Measurements from ENCODE around the gene CYFIP1. TPM values are rescaled to one million over a fixed set of nuclear protein-coding genes. Genes with fewer than 3 reads are reported as not detected.

CYFIP1 gene
- total and polyA plus RNA-seq, 9 of the 15 experiments (the other 6 are each of a cell fraction or from before 2014, with no cell fraction given), result 3.8 to 59.8 (median 28.3) TPM

DNA sequence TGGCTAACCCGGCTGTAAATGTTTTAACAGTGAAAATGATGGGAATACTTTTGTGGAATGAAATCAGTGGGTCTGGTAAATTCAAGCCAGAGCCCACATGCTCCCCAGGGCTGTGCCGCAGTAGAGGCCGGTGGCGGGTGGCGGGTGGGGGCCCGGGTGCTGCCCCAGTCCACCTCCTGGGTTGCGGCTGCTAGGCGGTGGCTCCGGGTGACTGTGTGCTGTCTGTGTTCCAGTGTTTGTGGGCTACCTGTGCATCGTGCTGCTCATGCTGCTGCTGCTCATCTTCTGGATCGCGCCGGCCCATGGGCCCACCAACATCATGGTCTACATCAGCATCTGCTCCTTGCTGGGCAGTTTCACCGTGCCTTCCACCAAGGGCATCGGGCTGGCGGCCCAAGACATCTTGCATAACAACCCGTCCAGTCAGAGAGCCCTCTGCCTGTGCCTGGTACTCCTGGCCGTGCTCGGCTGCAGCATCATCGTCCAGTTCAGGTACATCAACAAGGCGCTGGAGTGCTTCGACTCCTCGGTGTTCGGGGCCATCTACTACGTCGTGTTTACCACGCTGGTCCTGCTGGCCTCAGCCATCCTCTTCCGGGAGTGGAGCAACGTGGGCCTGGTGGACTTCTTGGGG is 156.6 kb downstream of the CYFIP1 start:
- DNase-seq (ENCODE audit: extremely low read depth in 1 of 4, low spot score in 3 of 4) (no peak), FAIRE-seq (no peak), ATAC-seq (no peak)
- no peaks in the 10 kb centered on the region for H3K27me3 ChIP-seq (ENCODE audit: control insufficient read depth in 2 of 2, insufficient read depth in 2 of 2, low read length in 2 of 2)
- H3K4me1 ChIP-seq (replicated peaks in 1 of 2; ENCODE audit: control insufficient read depth in 2 of 2, insufficient read depth in 2 of 2, low read length in 2 of 2), result no peaks in the 10 kb centered on the region; a peak in 1 of 5 replicates
- TF ChIP-seq ZNF785 (CRISPR knock-in tag; IDR thresholded peaks at IDR 0.05), result no peak
- peak; percentile 57 for TF ChIP-seq POLR2G (IDR thresholded peaks at IDR 0.05; ENCODE audit: low read depth, low read length)
- peak; percentile 54 for TF ChIP-seq RBM22 (IDR thresholded peaks at IDR 0.05; ENCODE audit: low read depth, low read length, poor library complexity, severe bottlenecking)
- no peaks in the 10 kb centered on the region for H3K79me2 ChIP-seq (ENCODE audit: control insufficient read depth, insufficient read depth, low read length)
- intact Hi-C loops (cut with micrococcal nuclease), result no loop called here
- ChIA-PET CTCF (ENCODE audit: low intra/inter-chr PET ratio) (no interaction called here), POLR2A (no interaction called here)
- peaks cover 4% of the 10 kb centered on the region for H3K9me1 ChIP-seq (ENCODE audit: control insufficient read depth, insufficient read depth, low read length)
- no TSS peak for BruUV-seq (replicated peaks)
- no peak overlapping the region for H3K27ac ChIP-seq (ENCODE audit: extremely low read depth, low read depth, low read length)
- H3K4me3 ChIP-seq, result no peak overlapping the region
- H3K36me3 ChIP-seq (ENCODE audit: control insufficient read depth, insufficient read depth, low read length), result peaks cover 74% of the 10 kb centered on the region; the same call in 2 of the 3 replicates
- H2AFZ ChIP-seq (ENCODE audit: low read depth, low read length), result no peak overlapping the region
- H3K9me3 ChIP-seq (replicated peaks; ENCODE audit: control insufficient read depth, insufficient read depth, low read depth, low read length), result no peaks in the 10 kb centered on the region
- no peak overlapping the region for H3K4me2 ChIP-seq (ENCODE audit: insufficient read depth, low read length)
- WGBS (ENCODE audit: insufficient coverage, low coverage, missing lambda C conversion rate), result 95% methylated on average over 28 of the region's 29 CpGs
- in situ Hi-C loops (cut with MboI), result no loop called here
- no peak overlapping the region for H3K9ac ChIP-seq (ENCODE audit: insufficient read depth in 1 of 2, low read depth in 2 of 2, low read length in 2 of 2)
- 0 out of 2 replicates have a peak, but pooled peaks cover 3% of the 10 kb centered on the region for H4K20me1 ChIP-seq (replicated peaks; ENCODE audit: control insufficient read depth, insufficient read depth, low read length)

DNA sequence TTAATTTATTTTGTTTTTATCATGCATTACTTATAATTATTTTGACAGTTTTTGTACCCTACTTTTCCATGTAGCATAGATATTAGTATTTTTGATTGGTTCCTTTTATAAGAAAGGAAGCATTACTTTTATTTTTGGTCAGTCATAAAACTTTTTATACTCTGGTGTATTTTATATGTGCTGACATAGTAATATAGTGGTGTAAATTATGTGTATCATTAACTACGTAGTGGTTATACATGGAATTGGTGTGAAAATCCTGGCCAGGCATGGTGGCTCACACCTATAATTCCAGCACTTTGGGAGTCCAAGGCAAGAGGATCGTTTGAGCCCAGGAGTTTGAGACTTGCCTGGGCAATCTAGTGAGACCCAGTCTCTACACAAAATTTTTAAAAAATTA is 160.5 kb downstream of the CYFIP1 start:
- no peaks in the 10 kb centered on the region for H3K9me3 ChIP-seq (replicated peaks; ENCODE audit: control insufficient read depth, insufficient read depth, low read depth, low read length)
- H3K9me1 ChIP-seq (ENCODE audit: control insufficient read depth, insufficient read depth, low read length), result peaks cover 7% of the 10 kb centered on the region
- DNase-seq (ENCODE audit: extremely low read depth in 1 of 4, low spot score in 3 of 4) (no peak), FAIRE-seq (no peak), ATAC-seq (no peak)
- no peak overlapping the region for H2AFZ ChIP-seq (ENCODE audit: low read depth, low read length)
- H3K9ac ChIP-seq (ENCODE audit: insufficient read depth in 1 of 2, low read depth in 2 of 2, low read length in 2 of 2), result no peak overlapping the region
- no peak overlapping the region for H3K4me2 ChIP-seq (ENCODE audit: insufficient read depth, low read length)
- ChIA-PET POLR2A (interaction anchor here (0.6 kb wide), 1 partner anchor 155 kb away, joined by 3 read pairs; no protein-coding TSS in a partner anchor), CTCF (ENCODE audit: low intra/inter-chr PET ratio) (no interaction called here)
- peaks cover 48% of the 10 kb centered on the region; the same call in 2 of the 3 replicates for H3K36me3 ChIP-seq (ENCODE audit: control insufficient read depth, insufficient read depth, low read length)
- TF ChIP-seq EZH2 (IDR thresholded peaks at IDR 0.05; ENCODE audit: borderline replicate concordance, low read depth, low read length) (no peak), C11orf30 (IDR thresholded peaks at IDR 0.05; ENCODE audit: low read depth) (peak; percentile 29; the same call in 1 of the 2 replicates), ZNF316 (IDR thresholded peaks at IDR 0.05) (peak; percentile 53)
- TF ChIP-seq, protein P1, sequence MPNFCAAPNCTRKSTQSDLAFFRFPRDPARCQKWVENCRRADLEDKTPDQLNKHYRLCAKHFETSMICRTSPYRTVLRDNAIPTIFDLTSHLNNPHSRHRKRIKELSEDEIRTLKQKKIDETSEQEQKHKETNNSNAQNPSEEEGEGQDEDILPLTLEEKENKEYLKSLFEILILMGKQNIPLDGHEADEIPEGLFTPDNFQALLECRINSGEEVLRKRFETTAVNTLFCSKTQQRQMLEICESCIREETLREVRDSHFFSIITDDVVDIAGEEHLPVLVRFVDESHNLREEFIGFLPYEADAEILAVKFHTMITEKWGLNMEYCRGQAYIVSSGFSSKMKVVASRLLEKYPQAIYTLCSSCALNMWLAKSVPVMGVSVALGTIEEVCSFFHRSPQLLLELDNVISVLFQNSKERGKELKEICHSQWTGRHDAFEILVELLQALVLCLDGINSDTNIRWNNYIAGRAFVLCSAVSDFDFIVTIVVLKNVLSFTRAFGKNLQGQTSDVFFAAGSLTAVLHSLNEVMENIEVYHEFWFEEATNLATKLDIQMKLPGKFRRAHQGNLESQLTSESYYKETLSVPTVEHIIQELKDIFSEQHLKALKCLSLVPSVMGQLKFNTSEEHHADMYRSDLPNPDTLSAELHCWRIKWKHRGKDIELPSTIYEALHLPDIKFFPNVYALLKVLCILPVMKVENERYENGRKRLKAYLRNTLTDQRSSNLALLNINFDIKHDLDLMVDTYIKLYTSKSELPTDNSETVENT (CRISPR knock-in tag; IDR thresholded peaks at IDR 0.05), result no peak
- WGBS (ENCODE audit: insufficient coverage, low coverage, missing lambda C conversion rate), result 68% methylated on average over 2 of the region's 2 CpGs
- no peaks in the 10 kb centered on the region for H3K27me3 ChIP-seq (ENCODE audit: control insufficient read depth in 2 of 2, insufficient read depth in 2 of 2, low read length in 2 of 2)
- intact Hi-C loops (cut with micrococcal nuclease), result no loop called here
- no peaks in the 10 kb centered on the region; a peak in 1 of 5 replicates for H3K4me1 ChIP-seq (replicated peaks in 1 of 2; ENCODE audit: control insufficient read depth in 2 of 2, insufficient read depth in 2 of 2, low read length in 2 of 2)
- BruUV-seq (replicated peaks), result no TSS peak
- H4K20me1 ChIP-seq (replicated peaks; ENCODE audit: control insufficient read depth, insufficient read depth, low read length), result 0 out of 2 replicates have a peak, but pooled peaks cover 3% of the 10 kb centered on the region
- H3K4me3 ChIP-seq, result no peak overlapping the region
- in situ Hi-C loops (cut with MboI), result no loop called here
- no peak overlapping the region for H3K27ac ChIP-seq (ENCODE audit: extremely low read depth, low read depth, low read length)
- H3K79me2 ChIP-seq (ENCODE audit: control insufficient read depth, insufficient read depth, low read length), result no peaks in the 10 kb centered on the region

All from K562 (cell line).